Measurements from ENCODE around the gene UBR4.

The UBR4 gene

DNA sequence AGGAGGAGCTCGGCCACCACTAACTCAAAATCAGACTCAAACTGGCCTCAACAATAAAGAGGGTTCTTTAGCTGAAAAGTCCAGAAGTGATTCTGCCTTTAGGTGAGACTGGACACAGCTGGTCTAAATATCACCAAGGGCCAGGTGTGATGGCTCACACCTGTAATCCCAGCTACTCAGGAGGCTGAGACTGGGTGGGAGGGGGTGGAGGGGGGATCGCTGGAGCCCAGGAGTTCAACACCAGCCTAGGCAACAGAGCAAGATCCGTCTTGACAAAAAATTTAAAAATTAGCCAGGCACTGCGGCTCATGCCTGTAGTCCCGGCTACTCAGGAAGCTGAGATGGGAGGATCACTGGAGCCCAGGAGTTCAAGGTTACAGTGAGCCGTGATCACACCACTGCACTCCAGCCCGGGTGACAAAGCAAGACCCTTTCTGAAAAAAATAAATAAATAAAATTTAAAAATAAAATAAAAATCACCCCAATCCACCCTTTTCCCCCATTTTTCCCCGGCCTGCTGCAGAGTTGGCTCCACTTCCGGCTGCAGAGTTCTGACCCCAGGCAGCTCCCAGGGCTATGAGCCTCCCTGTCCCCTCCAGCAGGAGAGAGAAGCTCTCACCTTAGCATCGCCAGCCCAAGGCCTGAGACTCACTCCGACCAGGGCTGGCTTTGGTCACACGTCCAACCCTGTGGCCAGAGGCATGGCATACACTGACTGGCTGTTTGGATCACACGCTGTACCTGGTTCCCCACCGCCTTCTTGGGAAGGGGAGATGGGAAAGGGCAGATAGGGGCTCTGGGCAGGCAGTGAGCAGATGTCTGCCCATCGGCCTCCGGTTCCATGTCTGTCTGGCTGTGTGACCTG is 166.3 kb downstream of the UBR4 start:
- DNase-seq (ENCODE audit: extremely low spot score): no peak
- TF ChIP-seq L3MBTL2 (conservative IDR thresholded peaks at IDR 0.05): no peak
- TF ChIP-seq FOXA1 (IDR thresholded peaks at IDR 0.05): no peak
- no peak for TF ChIP-seq FOXM1 (IDR thresholded peaks at IDR 0.05; ENCODE audit: borderline replicate concordance)
- TF ChIP-seq, protein P1, sequence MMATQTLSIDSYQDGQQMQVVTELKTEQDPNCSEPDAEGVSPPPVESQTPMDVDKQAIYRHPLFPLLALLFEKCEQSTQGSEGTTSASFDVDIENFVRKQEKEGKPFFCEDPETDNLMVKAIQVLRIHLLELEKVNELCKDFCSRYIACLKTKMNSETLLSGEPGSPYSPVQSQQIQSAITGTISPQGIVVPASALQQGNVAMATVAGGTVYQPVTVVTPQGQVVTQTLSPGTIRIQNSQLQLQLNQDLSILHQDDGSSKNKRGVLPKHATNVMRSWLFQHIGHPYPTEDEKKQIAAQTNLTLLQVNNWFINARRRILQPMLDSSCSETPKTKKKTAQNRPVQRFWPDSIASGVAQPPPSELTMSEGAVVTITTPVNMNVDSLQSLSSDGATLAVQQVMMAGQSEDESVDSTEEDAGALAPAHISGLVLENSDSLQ (IDR thresholded peaks at IDR 0.05): no peak
- TF ChIP-seq NFRKB (IDR thresholded peaks at IDR 0.05): no peak
- no peak for TF ChIP-seq SUZ12 (IDR thresholded peaks at IDR 0.05)
- TF ChIP-seq TARDBP (IDR thresholded peaks at IDR 0.05): no peak
- TF ChIP-seq ARNT (IDR thresholded peaks at IDR 0.05): no peak
- no peak for TF ChIP-seq LEF1 (IDR thresholded peaks at IDR 0.05; ENCODE audit: borderline replicate concordance)
- no peak for TF ChIP-seq ZNF384 (IDR thresholded peaks at IDR 0.05)
- TF ChIP-seq ELF4 (IDR thresholded peaks at IDR 0.05): no peak
- TF ChIP-seq HDGF (IDR thresholded peaks at IDR 0.05; ENCODE audit: borderline replicate concordance): no peak
- CTCF ChIA-PET: no interaction called here
- POLR2A ChIA-PET: interaction anchor here (1.3 kb wide), 1 partner anchor 11 kb away, joined by 3 read pairs; no protein-coding TSS in a partner anchor

DNA sequence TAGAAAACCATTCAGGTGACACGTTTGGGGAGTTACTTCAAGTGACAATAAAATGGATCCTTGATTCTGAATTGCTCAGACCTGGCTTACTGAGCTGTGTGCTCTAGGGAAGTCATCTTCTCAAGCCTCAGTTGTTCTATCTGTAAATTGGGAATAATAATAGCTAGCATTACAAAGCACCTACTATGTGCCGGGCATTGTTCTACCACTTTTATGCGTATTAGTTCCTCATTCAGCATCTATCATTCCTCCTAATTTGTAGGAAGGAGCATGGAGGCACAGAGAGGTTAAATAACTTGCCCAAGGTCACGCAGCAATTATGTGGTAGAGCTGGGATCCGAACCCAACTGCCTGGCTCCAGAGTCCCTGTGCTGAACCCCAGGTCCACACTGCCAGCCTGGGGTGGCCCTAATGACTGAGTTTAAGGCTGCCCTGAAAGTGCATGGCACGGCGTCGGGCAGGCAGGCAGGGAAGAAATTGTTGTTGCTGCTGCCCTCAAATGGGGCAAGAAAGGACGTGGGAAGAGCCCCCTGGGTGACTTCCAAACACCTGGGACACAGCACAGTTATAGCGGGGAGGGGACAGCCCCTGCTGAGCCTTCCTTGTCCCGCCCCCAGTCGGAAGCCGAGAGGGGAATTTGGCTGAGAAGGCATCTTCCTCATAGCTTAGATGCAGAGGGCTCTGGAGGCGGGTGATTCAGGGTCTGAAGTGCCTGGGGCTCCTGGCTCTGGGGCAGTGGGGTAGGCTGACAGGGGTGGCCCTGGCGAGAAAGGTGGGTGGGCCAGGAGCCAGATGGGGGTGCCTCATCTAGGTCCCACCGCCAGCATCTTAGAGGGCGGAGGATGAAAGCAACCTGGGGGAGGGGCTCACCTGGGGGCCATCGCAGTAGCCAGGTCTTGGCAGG is 167.1 kb downstream of the UBR4 start:
- TF ChIP-seq LEF1 (IDR thresholded peaks at IDR 0.05; ENCODE audit: borderline replicate concordance) (no peak), FOXA1 (IDR thresholded peaks at IDR 0.05) (no peak), FOXK2 (IDR thresholded peaks at IDR 0.05) (no peak), L3MBTL2 (conservative IDR thresholded peaks at IDR 0.05) (no peak), TARDBP (IDR thresholded peaks at IDR 0.05) (no peak), SUZ12 (IDR thresholded peaks at IDR 0.05) (no peak), ARNT (IDR thresholded peaks at IDR 0.05) (no peak), BHLHE40 (IDR thresholded peaks at IDR 0.05; ENCODE audit: borderline replicate concordance) (no peak), FOXM1 (IDR thresholded peaks at IDR 0.05; ENCODE audit: borderline replicate concordance) (no peak), HDGF (IDR thresholded peaks at IDR 0.05; ENCODE audit: borderline replicate concordance) (no peak), SP1 (IDR thresholded peaks at IDR 0.05) (no peak), NFRKB (IDR thresholded peaks at IDR 0.05) (no peak), CTBP1 (IDR thresholded peaks at IDR 0.05; ENCODE audit: borderline replicate concordance) (no peak), ELF4 (IDR thresholded peaks at IDR 0.05) (no peak), ZNF384 (IDR thresholded peaks at IDR 0.05) (no peak)
- TF ChIP-seq, protein P1 (IDR thresholded peaks at IDR 0.05): no peak
- DNase-seq (ENCODE audit: extremely low spot score): no peak
- CTCF ChIA-PET: no interaction called here
- POLR2A ChIA-PET: interaction anchor here (1.3 kb wide), 1 partner anchor 10 kb away, joined by 3 read pairs; no protein-coding TSS in a partner anchor

DNA sequence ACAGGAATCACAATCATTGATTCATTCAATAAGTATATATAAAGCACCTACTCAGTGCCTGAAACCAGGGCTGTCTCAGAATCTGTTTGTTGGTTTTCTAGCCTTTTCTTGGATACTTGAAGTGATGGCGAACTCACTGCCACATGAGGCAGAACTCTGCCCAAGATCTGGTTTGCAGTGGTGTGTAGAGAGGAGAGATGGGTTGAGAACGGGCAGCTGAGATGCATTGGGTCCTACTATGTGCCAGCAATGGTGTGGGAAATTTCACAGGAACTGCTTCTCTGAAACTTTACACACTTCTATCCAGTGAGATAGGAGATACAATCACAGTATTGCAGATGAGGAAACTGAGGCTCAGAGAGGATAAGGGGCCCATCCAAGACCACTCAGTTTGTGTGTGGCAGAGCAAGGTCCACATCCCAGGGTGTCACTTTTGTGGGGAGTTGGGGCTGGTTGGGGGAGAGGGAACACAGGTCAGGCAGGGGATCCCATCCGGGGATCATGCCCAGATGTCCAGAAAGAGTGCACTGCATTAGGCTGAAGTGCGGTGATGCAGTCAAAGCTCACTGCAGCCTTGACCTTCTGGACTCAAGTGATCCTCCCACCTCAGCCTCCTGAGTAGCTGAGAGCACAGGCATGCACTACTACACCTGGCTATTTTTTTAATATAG is 169.9 kb downstream of the UBR4 start:
- ChIA-PET CTCF (no interaction called here), POLR2A (no interaction called here)
- TF ChIP-seq ARNT (IDR thresholded peaks at IDR 0.05) (no peak), LEF1 (IDR thresholded peaks at IDR 0.05; ENCODE audit: borderline replicate concordance) (no peak), ELF4 (IDR thresholded peaks at IDR 0.05) (no peak)
- no peak for DNase-seq (ENCODE audit: extremely low spot score)

DNA sequence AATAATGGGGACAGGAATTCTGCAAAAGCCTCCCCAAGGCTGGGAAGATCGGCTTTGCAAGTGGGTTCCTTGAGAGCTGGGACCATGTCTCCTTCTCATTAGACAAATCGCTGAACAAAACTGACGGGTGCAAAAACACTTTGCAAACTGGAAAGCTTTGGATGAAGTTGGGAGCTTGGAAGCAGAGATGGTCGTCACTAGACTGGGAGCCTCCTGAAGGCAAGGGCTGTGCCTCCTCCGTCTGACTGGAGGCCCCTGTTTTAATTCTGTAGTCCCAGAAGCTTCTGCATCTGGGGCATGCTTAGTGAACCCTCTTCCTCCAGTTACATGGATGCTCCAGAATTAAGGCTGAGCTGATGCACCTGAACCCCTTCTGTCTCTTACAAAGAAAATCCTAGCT is 171.3 kb downstream of the UBR4 start:
- ChIA-PET POLR2A (no interaction called here), CTCF (interaction anchor here (0.8 kb wide), 1 partner anchor 114 kb away, joined by 5 read pairs; no protein-coding TSS in a partner anchor)
- no peak for DNase-seq (ENCODE audit: extremely low spot score)
- TF ChIP-seq BHLHE40 (IDR thresholded peaks at IDR 0.05; ENCODE audit: borderline replicate concordance) (no peak), SUZ12 (IDR thresholded peaks at IDR 0.05) (no peak), ELF4 (IDR thresholded peaks at IDR 0.05) (no peak), NFRKB (IDR thresholded peaks at IDR 0.05) (no peak), CTBP1 (IDR thresholded peaks at IDR 0.05; ENCODE audit: borderline replicate concordance) (no peak), FOXA1 (IDR thresholded peaks at IDR 0.05) (no peak), HDGF (IDR thresholded peaks at IDR 0.05; ENCODE audit: borderline replicate concordance) (no peak), FOXM1 (IDR thresholded peaks at IDR 0.05; ENCODE audit: borderline replicate concordance) (no peak), LEF1 (IDR thresholded peaks at IDR 0.05; ENCODE audit: borderline replicate concordance) (no peak), L3MBTL2 (conservative IDR thresholded peaks at IDR 0.05) (no peak), TARDBP (IDR thresholded peaks at IDR 0.05) (no peak), SP1 (IDR thresholded peaks at IDR 0.05) (no peak), FOXK2 (IDR thresholded peaks at IDR 0.05) (no peak), ARNT (IDR thresholded peaks at IDR 0.05) (no peak), ZNF384 (IDR thresholded peaks at IDR 0.05) (no peak)
- TF ChIP-seq, protein P1 (IDR thresholded peaks at IDR 0.05): no peak

DNA sequence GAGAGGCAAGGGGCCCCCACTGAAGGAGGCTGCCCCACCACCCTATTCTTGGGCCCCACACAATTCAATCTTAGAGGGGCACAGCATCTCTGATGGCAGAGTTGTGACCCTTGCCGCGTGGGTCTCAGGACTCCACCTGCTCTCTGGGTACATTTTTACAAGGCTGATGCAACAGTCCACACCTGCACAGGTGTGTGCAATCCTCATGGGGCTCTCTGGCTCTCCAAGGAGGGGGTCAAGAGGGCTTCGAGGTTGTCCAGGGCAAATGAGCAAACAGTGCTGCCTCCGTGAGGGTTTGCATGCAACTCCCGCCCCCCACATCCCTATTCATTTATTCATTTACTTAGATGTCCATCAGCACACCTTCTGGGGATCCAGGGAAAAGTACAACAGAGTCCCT is 172.0 kb downstream of the UBR4 start:
- POLR2A ChIA-PET: no interaction called here
- DNase-seq (ENCODE audit: extremely low spot score): no peak
- CTCF ChIA-PET: interaction anchor here (0.8 kb wide), 1 partner anchor 113 kb away, joined by 5 read pairs; no protein-coding TSS in a partner anchor
- TF ChIP-seq ELF4 (IDR thresholded peaks at IDR 0.05): no peak
- no peak for TF ChIP-seq BHLHE40 (IDR thresholded peaks at IDR 0.05; ENCODE audit: borderline replicate concordance)
- no peak for TF ChIP-seq L3MBTL2 (conservative IDR thresholded peaks at IDR 0.05)
- TF ChIP-seq FOXA1 (IDR thresholded peaks at IDR 0.05): no peak
- no peak for TF ChIP-seq TARDBP (IDR thresholded peaks at IDR 0.05)
- no peak for TF ChIP-seq LEF1 (IDR thresholded peaks at IDR 0.05; ENCODE audit: borderline replicate concordance)
- TF ChIP-seq FOXK2 (IDR thresholded peaks at IDR 0.05): no peak
- no peak for TF ChIP-seq SP1 (IDR thresholded peaks at IDR 0.05)
- no peak for TF ChIP-seq ARNT (IDR thresholded peaks at IDR 0.05)
- TF ChIP-seq FOXM1 (IDR thresholded peaks at IDR 0.05; ENCODE audit: borderline replicate concordance): no peak
- TF ChIP-seq, protein P1 (IDR thresholded peaks at IDR 0.05): no peak
- TF ChIP-seq CTBP1 (IDR thresholded peaks at IDR 0.05; ENCODE audit: borderline replicate concordance): no peak
- no peak for TF ChIP-seq NFRKB (IDR thresholded peaks at IDR 0.05)
- no peak for TF ChIP-seq HDGF (IDR thresholded peaks at IDR 0.05; ENCODE audit: borderline replicate concordance)
- TF ChIP-seq SUZ12 (IDR thresholded peaks at IDR 0.05): no peak
- no peak for TF ChIP-seq ZNF384 (IDR thresholded peaks at IDR 0.05)
